ENCODE data around the gene STMN1.

DNA sequence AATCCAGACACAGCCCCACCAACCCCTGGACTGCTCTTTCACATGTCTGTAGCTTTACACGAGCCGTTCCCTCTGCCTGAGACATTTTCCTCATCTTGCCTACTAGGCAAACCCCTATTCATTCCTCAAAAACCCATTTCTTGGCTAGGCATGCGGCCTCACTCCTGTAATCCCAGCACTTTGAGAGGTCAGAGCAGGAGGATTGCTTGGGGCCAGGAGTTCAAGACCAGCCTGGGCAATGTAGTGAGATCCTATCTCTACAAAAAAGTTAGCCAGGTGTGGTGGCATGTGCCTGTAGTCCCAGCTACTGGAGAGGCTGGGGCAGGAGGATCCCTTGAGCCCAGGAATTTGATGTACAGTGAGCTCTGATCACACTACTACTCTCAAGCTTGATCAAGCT, 41.8 kb downstream of the STMN1 start:
- TF ChIP-seq CTCF (IDR thresholded peaks at IDR 0.05; ENCODE audit: low read depth, low read length) (no peak), POLR2A (IDR thresholded peaks at IDR 0.05; ENCODE audit: extremely low read depth, insufficient read length) (no peak), MYC (IDR thresholded peaks at IDR 0.05; ENCODE audit: low read depth, low read length) (no peak)
